A673 (cell line): ENCODE measurements around the gene RYR1. TPM values are rescaled to one million over a fixed set of nuclear protein-coding genes. Genes with fewer than 3 reads are reported as not detected.
"Not testable (repeated sequence)": the region's sequence is repeated elsewhere in the genome, so short reads cannot be mapped to it uniquely, and the experiment has no call there.

Experiments used
- BruUV-seq: library from RNA; stranded (reverse); fragments of 400-500 nt; replicated peaks from 2 replicates; lab custom pipeline; 2021; lab: Mats Ljungman, UMichigan
- CTCF ChIA-PET: fragments of 300-600 bp; sonication (Branson Sonifier 250); formaldehyde crosslinking; loops from one replicate; lab custom pipeline; 2022; ENCODE audit warnings: antibody characterized with exemption; lab: Charles Lee
- POLR2A ChIA-PET: fragments of 300-600 bp; sonication (Branson Sonifier 250); formaldehyde crosslinking; loops from one replicate; lab custom pipeline; 2022; ENCODE audit warnings: antibody characterized with exemption; ENCODE audit not compliant: low non-redundant PET; lab: Charles Lee
- DNase-seq: peaks from one replicate; pipeline ENCODE4 v3.0.0-alpha.2; 2015; ENCODE audit warnings: low spot score
- H3K27ac ChIP-seq: fragments of 200-600 bp; sonication (generic); 2 replicates; pipeline ENCODE4 v1.5.1; 2016; ENCODE audit warnings: mixed run types, low read depth, mild to moderate bottlenecking, mixed read lengths, antibody characterized with exemption, low read length; ENCODE audit not compliant: poor library complexity, severe bottlenecking
- H3K27me3 ChIP-seq: fragments of 200-600 bp; sonication (generic); replicated peaks from 2 replicates; pipeline ENCODE4 v1.6.1; 2017; ENCODE audit warnings: mixed run types, low read depth, mild to moderate bottlenecking, mixed read lengths, antibody characterized with exemption, low read length; ENCODE audit not compliant: insufficient read depth, poor library complexity
- H3K36me3 ChIP-seq: fragments of 200-600 bp; sonication (generic); 2 replicates; pipeline ENCODE4 v1.6.1; 2016; ENCODE audit warnings: mixed run types, mild to moderate bottlenecking, mixed read lengths, antibody characterized with exemption, low read length; ENCODE audit not compliant: insufficient read depth, poor library complexity, severe bottlenecking
- H3K4me1 ChIP-seq: fragments of 200-600 bp; sonication (generic); 2 replicates; pipeline ENCODE4 v1.6.1; 2017; ENCODE audit warnings: mixed run types, mild to moderate bottlenecking, mixed read lengths, antibody characterized with exemption, low read length; ENCODE audit not compliant: insufficient read depth, poor library complexity, severe bottlenecking
- H3K4me3 ChIP-seq: fragments of 200-600 bp; sonication (generic); 2 replicates; pipeline ENCODE4 v1.5.1; 2016; ENCODE audit warnings: low read depth, mixed run types, mild to moderate bottlenecking, mixed read lengths, low read length; ENCODE audit not compliant: poor library complexity, severe bottlenecking
- H3K9me3 ChIP-seq: fragments of 200-600 bp; sonication (generic); 2 replicates; pipeline ENCODE4 v1.6.1; 2016; ENCODE audit warnings: mixed run types, low read depth, mild to moderate bottlenecking, mixed read lengths, antibody characterized with exemption, low read length; ENCODE audit not compliant: poor library complexity, severe bottlenecking
- CTCF ChIP-seq: fragments of 300-800, 200-600 bp; sonication (generic); conservative IDR thresholded peaks from 2 replicates; pipeline ENCODE4 v1.5.1; 2017; ENCODE audit warnings: low read depth, mild to moderate bottlenecking, antibody characterized with exemption, low read length, moderate library complexity, mixed read lengths
- EZH2 ChIP-seq: fragments of 200-600 bp; sonication (generic); IDR thresholded peaks from 2 replicates; pipeline ENCODE4 v1.6.1; 2017; ENCODE audit warnings: borderline replicate concordance, low read depth, mild to moderate bottlenecking, mixed read lengths, antibody characterized with exemption, low read length; ENCODE audit not compliant: poor library complexity, severe bottlenecking
- intact Hi-C: fragments of 100-400 bp; cut with micrococcal nuclease; formaldehyde crosslinking; loops from one replicate; pipeline ENCODE4 v1.10.0; 2022; ENCODE audit not compliant: unreplicated experiment
- total RNA-seq: library from RNA; stranded (reverse); gene quantifications from 2 replicates; pipeline ENCODE4 v1.2.3, GENCODE V29; 2021

The RYR1 gene
- total RNA-seq, 1 experiment from 2014 or later = 0.28 TPM

GRCh38 chr19:38424272-38424671 is 9.2 kb upstream of the RYR1 start:
- DNase-seq = no peak
- Histone ChIP-seq H3K27me3 (no peaks in the 10 kb centered on the region), H3K4me1 (no peaks in the 10 kb centered on the region), H3K36me3 (no peaks in the 10 kb centered on the region), H3K4me3 (no peak overlapping the region), H3K27ac (no peak overlapping the region), H3K9me3 (no peaks in the 10 kb centered on the region)
- POLR2A ChIA-PET = no interaction called here
- CTCF ChIA-PET = no interaction called here
- BruUV-seq = no TSS peak
- intact Hi-C loops = no loop called here
- TF ChIP-seq EZH2 (no peak), CTCF (no peak)

- H3K27me3 ChIP-seq = peaks cover 5% of the 10 kb centered on the region
- POLR2A ChIA-PET = no interaction called here
- H3K27ac ChIP-seq = no peak overlapping the region
- H3K9me3 ChIP-seq = no peaks in the 10 kb centered on the region
- DNase-seq = no peak
- no peak for TF ChIP-seq EZH2
- TF ChIP-seq CTCF = no peak
- intact Hi-C loops = no loop called here
- no peaks in the 10 kb centered on the region for H3K36me3 ChIP-seq
- CTCF ChIA-PET = no interaction called here
- no TSS peak for BruUV-seq
- no peaks in the 10 kb centered on the region for H3K4me1 ChIP-seq
- H3K4me3 ChIP-seq = no peak overlapping the region
These were observed 8.2 kb upstream of the RYR1 start for GRCh38 chr19:38425222-38425809.

- DNase-seq = no peak
- POLR2A ChIA-PET = no interaction called here
These were observed 7.6 kb upstream of the RYR1 start, which contains the start of gene RASGRP4 for GRCh38 chr19:38425810-38426466. RASGRP4 (minus strand) TSS chr19:38426219; CDS start chr19:38426091, 128 bp downstream.

GRCh38 chr19:38427035-38427677 is 6.3 kb upstream of the RYR1 start:
- H3K36me3 ChIP-seq, H3K4me1 ChIP-seq, DNase-seq, BruUV-seq, POLR2A ChIA-PET, H3K27ac ChIP-seq, H3K4me3 ChIP-seq, intact Hi-C loops, CTCF ChIA-PET, H3K9me3 ChIP-seq: not testable (repeated sequence)
- peaks cover 11% of the 10 kb centered on the region for H3K27me3 ChIP-seq

More at GRCh38 chr19:38425810-38426466, 7.6 kb upstream of the RYR1 start, which contains the start of gene RASGRP4:
- no peaks in the 10 kb centered on the region for H3K36me3 ChIP-seq
- intact Hi-C loops = no loop called here
- H3K4me3 ChIP-seq = no peak within 1 kb of the TSS
- TF ChIP-seq EZH2 = no peak
- no peak for TF ChIP-seq CTCF
- no peaks in the 10 kb centered on the region for H3K9me3 ChIP-seq
- no peak within 1 kb of the TSS for H3K27ac ChIP-seq
- H3K4me1 ChIP-seq = no peaks in the 10 kb centered on the region
- H3K27me3 ChIP-seq = peaks cover 6% of the 10 kb centered on the region
- CTCF ChIA-PET = no interaction called here
- no TSS peak for BruUV-seq
